Activated T-cell treated with anti-CD3 and anti-CD28 coated beads, Interleukin-2, amount 50 U/mL, for 4 hours (primary cell): ENCODE data around the gene ABCA12. TPM values are rescaled to one million over a fixed set of nuclear protein-coding genes. Genes with fewer than 3 reads are reported as not detected.

Experiments
- ATAC-seq, 2 donors: fragments of 200-7000 bp; cut with Tn5 transposase; one replicate each; pipeline ENCODE4 v1.10.0; 2021
- DNase-seq: peaks from one replicate; pipeline ENCODE4 v3.0.0-alpha.2; 2020
- H3K27me3 Mint-ChIP-seq: one replicate; pipeline ENCODE4 v1.8.0; 2021; ENCODE audit warnings: low read depth, mixed read lengths
- H3K36me3 Mint-ChIP-seq: one replicate; pipeline ENCODE4 v1.8.0; 2022; ENCODE audit warnings: mixed read lengths; ENCODE audit not compliant: insufficient read depth
- H3K4me1 Mint-ChIP-seq: one replicate; pipeline ENCODE4 v1.8.0; 2021; ENCODE audit warnings: low read depth, mixed read lengths
- H3K4me3 Mint-ChIP-seq: one replicate; pipeline ENCODE4 v1.8.0; 2021; ENCODE audit warnings: mild to moderate bottlenecking, moderate library complexity, mixed read lengths
- H3K9me3 Mint-ChIP-seq: one replicate; pipeline ENCODE4 v1.8.0; 2021; ENCODE audit warnings: mixed read lengths
- total RNA-seq, 3 donors: library from RNA; stranded (reverse); gene quantifications; one replicate each; pipeline ENCODE4 v1.2.1, GENCODE V29; 2021

ABCA12 gene
- total RNA-seq, 3 donors from 2014 or later = not detected

DNA sequence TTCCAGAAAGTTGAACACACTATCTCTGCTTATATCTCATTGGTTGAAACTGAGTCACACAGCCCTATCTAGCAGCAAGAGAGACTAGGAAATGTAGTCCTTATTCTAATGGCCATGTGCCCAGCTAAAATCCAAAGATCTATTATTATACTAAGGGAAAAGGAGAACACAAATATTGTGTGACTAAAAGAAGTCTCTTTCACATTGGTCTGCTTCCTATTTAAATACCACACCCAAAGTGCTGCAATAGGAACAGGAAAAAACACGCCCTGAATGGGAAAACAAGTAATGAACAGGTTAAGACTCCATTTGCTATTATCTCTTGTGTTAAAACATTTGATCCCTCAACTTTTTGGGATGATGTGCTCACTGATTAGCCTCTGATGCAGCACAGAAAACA lies 242.2 kb downstream of the ABCA12 start:
- no peaks in the 10 kb centered on the region for H3K36me3 Mint-ChIP-seq
- H3K27me3 Mint-ChIP-seq = peaks cover 3% of the 10 kb centered on the region
- no peaks in the 10 kb centered on the region for H3K4me1 Mint-ChIP-seq
- ATAC-seq (no peak), DNase-seq (no peak)
- no peak overlapping the region for H3K4me3 Mint-ChIP-seq
- H3K9me3 Mint-ChIP-seq = no peaks in the 10 kb centered on the region

DNA sequence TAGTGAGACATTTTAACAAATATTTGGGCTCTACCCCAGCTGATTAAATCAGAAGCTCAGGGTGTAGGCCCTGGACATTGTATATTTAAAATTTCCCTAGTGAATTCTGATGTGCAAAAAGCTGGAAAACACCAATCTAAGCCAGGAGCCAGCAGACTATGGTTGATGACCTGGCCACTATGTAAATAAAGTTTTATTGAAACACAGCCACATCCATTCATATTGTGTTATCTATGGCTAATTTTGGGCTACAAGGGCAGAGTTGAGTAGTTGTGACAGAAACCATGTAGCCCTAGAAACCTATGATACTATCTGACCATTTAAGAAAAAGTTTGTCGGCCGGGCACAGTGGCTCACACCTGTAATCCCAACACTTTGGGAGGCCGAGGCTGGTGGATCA lies 243.0 kb downstream of the ABCA12 start:
- Mint-ChIP-seq H3K9me3 (no peaks in the 10 kb centered on the region), H3K27me3 (peaks cover 3% of the 10 kb centered on the region), H3K4me1 (no peaks in the 10 kb centered on the region), H3K36me3 (no peaks in the 10 kb centered on the region), H3K4me3 (no peak overlapping the region)
- DNase-seq (no peak), ATAC-seq (no peak)

DNA sequence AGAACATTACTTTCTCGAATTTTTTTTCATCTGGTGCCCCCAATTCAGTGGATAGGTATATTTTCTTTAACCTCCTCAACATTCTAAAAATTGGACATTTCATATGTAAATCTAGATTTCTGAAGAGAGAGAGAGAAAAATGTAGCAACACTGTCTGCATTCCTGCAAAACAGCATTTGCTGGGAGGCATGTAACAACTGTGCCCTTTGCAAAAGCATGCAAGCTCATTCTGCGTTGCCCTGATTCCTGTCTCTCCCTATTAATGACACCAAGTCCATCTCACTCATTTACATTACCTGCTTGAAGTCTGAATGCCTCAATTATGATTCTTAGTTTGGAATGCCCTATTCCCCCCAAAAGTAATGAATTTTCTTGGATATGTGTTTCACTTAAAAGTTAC lies 249.1 kb downstream of the ABCA12 start:
- DNase-seq (no peak), ATAC-seq (no peak)
- Mint-ChIP-seq H3K9me3 (no peaks in the 10 kb centered on the region), H3K36me3 (no peaks in the 10 kb centered on the region), H3K4me3 (no peak overlapping the region), H3K4me1 (no peaks in the 10 kb centered on the region), H3K27me3 (no peaks in the 10 kb centered on the region)

DNA sequence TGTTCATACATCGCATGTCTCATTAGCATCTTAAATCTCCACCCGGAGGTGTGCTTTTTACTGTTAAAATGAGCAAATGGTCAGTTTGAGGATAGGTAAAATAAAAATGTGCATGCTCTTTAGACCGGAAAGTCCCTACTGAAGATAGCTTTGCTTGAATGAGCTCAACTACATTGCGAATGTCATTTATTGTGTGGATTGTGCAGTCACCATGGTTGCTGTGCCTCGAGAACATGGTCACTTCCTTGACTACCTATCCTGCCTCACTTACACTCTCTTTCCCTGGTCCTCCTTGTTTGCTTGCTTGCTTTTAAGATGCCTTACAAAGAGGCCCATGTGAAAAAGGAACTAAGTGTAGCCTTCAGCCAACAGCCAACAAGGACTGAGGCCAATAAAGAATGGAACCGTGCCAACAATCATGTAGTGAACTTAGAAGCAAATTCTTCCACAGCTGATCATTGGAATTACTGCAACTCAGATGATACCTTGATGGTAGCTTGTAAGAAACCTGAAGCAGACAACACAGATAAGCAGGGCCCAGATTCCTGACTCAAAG lies 256.7 kb downstream of the ABCA12 start:
- H3K4me1 Mint-ChIP-seq = no peaks in the 10 kb centered on the region

More for the DNA sequence above, 256.7 kb downstream of the ABCA12 start:
- DNase-seq = no peak
- H3K4me3 Mint-ChIP-seq = no peak overlapping the region
- no peak for ATAC-seq
- no peaks in the 10 kb centered on the region for H3K27me3 Mint-ChIP-seq
- H3K9me3 Mint-ChIP-seq = no peaks in the 10 kb centered on the region
- H3K36me3 Mint-ChIP-seq = no peaks in the 10 kb centered on the region

Other genes starting within 250 kb of the ABCA12 start
- gene ATIC, start 173.4 kb upstream of the ABCA12 start, total RNA-seq = 100 to 1,000 TPM; 289 to 356 (median 345) TPM